GM13976 (cell line): ENCODE results near the gene PDLIM4.

Experiments used
- DNase-seq: peaks from one replicate; pipeline ENCODE4 v3.0.0; 2012; ENCODE audit warnings: low spot score
- CTCF ChIP-seq: IDR thresholded peaks from 2 replicates; pipeline ENCODE4 v1.5.1; 2012; ENCODE audit warnings: borderline replicate concordance, mild to moderate bottlenecking; ENCODE audit not compliant: insufficient read depth; ENCODE audit errors: extremely low read depth, missing control alignments, control extremely low read depth
- in situ Hi-C: fragments of 300-500 bp; cut with MboI; formaldehyde crosslinking; loops from one replicate; pipeline ENCODE4 v1.12.0; 2022; ENCODE audit warnings: low sequenced_read_pairs, mixed read lengths, inconsistent platforms; ENCODE audit not compliant: unreplicated experiment

The PDLIM4 gene

GRCh38 chr5:132294728-132295504 is 37.4 kb downstream of the PDLIM4 start:
- no peak for DNase-seq
- in situ Hi-C loops, result no loop called here
- TF ChIP-seq CTCF, result no peak

DNA sequence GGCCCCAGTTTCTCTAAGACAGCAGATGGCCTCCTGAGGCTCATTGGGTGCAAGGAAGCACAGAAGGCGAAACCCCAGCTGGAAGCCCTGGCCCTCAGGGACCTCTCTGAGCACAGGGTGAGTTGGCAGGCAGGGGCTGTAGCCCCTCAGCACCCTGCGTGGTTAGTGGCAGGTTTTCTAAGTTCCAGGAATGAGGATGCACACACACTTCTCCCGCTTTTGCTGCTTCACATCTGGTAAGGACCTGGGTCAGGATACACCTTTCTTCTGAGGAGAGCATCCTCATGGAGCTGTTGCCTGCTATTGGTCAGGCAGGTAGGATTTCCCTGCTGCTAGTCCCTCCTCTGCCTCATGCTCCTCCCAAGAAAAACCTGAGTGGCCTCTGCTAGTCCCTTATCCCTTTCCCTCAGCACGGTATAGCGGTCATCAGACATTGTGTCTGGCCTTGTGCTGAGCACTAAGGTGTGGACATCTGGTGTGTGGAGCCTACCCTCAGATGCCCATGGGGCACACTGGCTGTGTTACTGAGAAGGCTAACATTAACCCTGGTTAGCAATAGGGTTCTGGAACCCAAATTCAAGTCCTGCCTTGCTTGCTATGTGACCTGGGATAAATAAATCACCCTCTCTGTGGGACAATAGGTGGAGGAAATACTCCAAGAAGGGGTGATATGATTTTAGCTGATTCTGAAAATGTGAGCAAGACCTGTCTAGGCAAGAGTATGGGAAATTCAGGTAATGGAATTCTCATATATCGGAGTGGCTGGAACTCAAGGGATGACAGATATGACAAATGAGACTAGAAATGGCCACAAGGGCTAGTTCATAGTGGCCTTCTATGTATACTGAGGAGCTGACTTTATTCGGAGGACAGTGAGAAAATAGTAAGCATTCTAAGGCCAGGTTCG is 38.3 kb downstream of the PDLIM4 start:
- DNase-seq, result no peak
- no peak for TF ChIP-seq CTCF
- in situ Hi-C loops, result no loop called here

DNA sequence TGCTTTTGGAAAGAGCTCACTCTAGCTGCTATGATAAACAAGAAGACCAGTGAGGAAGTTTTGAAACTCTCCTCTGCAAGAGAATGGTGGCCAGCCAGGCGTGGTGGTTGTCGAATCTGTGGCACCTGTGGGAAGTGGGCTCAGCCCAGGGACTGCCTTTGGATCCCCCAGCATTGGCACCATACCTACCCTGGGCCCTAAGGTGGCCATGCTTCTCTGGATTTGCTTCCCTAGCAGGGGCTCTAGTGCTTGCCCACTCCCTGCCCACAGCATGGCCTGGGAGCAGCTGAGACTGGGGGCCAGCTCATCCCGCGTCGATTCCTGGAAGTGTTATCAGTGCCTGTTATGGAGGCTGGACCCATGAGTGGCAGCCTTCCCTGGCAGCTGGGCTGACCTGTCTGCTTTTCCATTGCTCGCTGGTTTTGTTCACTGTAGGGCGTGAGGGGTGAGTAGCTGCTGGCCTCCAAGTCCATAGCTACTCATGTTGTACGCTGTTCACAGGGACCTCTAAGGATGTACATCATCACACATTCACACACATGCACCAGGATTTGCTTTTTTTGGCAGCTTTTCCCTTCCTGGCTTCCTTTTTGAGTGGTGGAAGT is 39.0 kb downstream of the PDLIM4 start:
- TF ChIP-seq CTCF, result no peak
- in situ Hi-C loops, result no loop called here
- DNase-seq, result no peak

DNA sequence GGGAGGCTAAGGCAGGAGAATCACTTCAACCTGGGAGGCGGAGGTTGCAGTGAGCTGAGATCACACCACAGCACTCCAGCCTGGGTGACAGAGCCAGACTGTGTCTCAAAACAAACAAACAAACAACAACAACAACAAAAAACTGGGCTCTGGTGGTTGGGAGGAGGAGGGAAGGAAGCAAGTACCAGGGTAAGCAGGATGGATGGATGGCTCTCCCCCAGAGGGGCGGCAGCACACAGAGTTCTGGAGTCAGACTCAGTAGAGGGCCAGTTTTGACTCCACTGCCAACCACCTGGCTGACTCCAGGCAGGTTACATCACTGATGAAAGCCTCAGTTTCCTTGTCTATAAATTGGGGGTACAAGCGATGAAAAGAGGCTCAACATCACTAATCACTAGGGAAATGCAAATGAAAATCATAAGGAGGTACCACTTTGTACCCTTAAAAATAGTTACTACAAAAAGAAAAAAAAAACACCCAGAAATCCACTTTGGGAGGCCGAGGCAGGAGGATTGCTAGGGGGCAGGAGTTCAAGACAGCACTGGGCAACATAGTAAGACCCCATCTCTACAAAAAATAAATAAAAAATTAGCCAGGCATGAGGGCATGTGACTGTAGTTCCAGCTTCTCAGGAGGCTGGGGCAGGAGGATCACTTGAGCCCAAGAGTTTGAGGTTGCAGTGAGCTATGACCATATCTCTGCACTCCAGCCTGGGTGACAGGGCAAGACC is 39.9 kb downstream of the PDLIM4 start:
- TF ChIP-seq CTCF, result no peak
- in situ Hi-C loops, result no loop called here
- DNase-seq, result no peak

DNA sequence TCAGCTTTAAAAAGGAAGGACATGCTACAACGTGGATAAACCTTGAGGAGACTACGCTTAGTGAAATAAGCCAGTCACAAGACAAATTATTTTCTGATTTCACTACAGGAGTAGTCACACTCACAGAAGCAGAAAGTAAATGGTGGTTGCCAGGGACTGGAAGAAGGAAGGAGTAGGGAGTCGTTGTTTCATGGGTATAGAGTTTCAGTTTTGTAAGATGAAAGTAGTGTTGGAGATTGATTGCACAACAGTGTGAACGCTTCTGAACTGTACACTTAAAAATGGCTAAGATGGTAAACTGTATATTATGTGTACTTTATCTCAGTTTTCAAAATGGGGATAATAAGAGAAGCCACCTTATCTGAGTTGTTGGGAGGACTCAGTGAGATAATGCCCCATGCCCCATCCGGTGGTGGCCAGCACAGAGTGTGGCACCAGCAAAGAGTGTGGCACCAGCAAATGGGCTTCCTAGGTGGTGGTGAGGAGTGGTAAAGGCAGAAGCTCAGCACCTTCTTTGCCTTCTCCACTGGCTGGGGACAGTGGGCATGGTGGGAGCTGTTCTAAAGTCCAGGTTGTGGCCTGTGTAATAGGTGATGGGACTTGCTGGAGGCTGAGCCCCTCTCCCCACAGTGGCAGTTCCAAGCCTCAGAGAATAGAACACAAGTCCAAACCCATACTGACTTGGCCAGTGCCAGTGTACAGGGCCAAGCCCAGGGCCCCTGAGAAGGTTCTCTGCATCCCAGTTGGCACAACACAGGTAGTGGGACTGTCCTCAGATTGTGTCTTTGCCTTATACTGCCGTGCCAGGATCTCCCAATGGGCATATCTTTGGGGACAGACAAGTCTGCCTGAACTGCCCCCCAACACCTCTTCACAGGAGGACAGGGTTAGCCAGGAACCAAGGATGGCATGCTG is 41.1 kb downstream of the PDLIM4 start:
- in situ Hi-C loops, result no loop called here
- no peak for TF ChIP-seq CTCF
- no peak for DNase-seq

- TF ChIP-seq CTCF, result no peak
- in situ Hi-C loops, result no loop called here
- no peak for DNase-seq
These were observed 42.4 kb downstream of the PDLIM4 start for GRCh38 chr5:132299917-132300316.
